Osteoblast (primary cell): Measurements from ENCODE around the gene STARD10. TPM values are rescaled to one million over a fixed set of nuclear protein-coding genes. Genes with fewer than 3 reads are reported as not detected.

Experiments
- DNase-seq: peaks from one replicate; pipeline ENCODE4 v3.0.0; 2011; ENCODE audit warnings: low spot score, mixed read lengths; ENCODE audit not compliant: insufficient read length; ENCODE audit errors: missing footprints
- H2AFZ ChIP-seq: 2 replicates; pipeline ENCODE4 v1.6.0; 2011; ENCODE audit warnings: mild to moderate bottlenecking, low read length
- H3K27ac ChIP-seq: 2 replicates; pipeline ENCODE4 v1.5.1; 2011; ENCODE audit warnings: mild to moderate bottlenecking, low read depth, low read length, moderate library complexity
- H3K27me3 ChIP-seq: 2 replicates; pipeline ENCODE4 v1.6.0; 2012; ENCODE audit warnings: mild to moderate bottlenecking, control low read depth, inconsistent platforms, low read length, moderate library complexity; ENCODE audit not compliant: insufficient read depth
- H3K36me3 ChIP-seq: 2 replicates; pipeline ENCODE4 v1.5.1; 2011; ENCODE audit warnings: mild to moderate bottlenecking, low read length, control low read depth, moderate library complexity; ENCODE audit not compliant: insufficient read depth
- H3K4me1 ChIP-seq: 2 replicates; pipeline ENCODE4 v1.5.1; 2011; ENCODE audit warnings: mild to moderate bottlenecking, low read length, control low read depth, moderate library complexity; ENCODE audit not compliant: insufficient read depth
- H3K4me2 ChIP-seq: 2 replicates; pipeline ENCODE4 v1.6.0; 2011; ENCODE audit warnings: mild to moderate bottlenecking, low read length; ENCODE audit not compliant: insufficient read depth
- H3K4me3 ChIP-seq: fragments of 200-600 bp; sonication (generic); 3 replicates; pipeline ENCODE4 v1.5.1; 2012; ENCODE audit warnings: mild to moderate bottlenecking, low read length, inconsistent platforms; ENCODE audit not compliant: insufficient read depth
- H3K79me2 ChIP-seq: 2 replicates; pipeline ENCODE4 v1.6.0; 2012; ENCODE audit warnings: mild to moderate bottlenecking, low read length, control low read depth, inconsistent platforms; ENCODE audit not compliant: insufficient read depth
- H3K9me3 ChIP-seq: 2 replicates; pipeline ENCODE4 v1.5.1; 2011; ENCODE audit warnings: low read depth, low read length, control low read depth
- H4K20me1 ChIP-seq: 2 replicates; pipeline ENCODE4 v1.6.0; 2012; ENCODE audit warnings: mild to moderate bottlenecking, low read length, control low read depth; ENCODE audit not compliant: insufficient read depth
- total RNA-seq: library from RNA; depleted of rRNA; stranded (reverse); fragments of >200 nt; gene quantifications from 2 replicates; pipeline ENCODE4 v1.2.3, GENCODE V29; 2012
- TF ChIP-seq, protein P1 (sequence below): IDR thresholded peaks from 2 replicates; pipeline ENCODE4 v1.5.1; 2011; ENCODE audit warnings: mild to moderate bottlenecking, low read depth, low read length, moderate library complexity; ENCODE audit errors: extremely low read depth

The STARD10 gene, protein sequence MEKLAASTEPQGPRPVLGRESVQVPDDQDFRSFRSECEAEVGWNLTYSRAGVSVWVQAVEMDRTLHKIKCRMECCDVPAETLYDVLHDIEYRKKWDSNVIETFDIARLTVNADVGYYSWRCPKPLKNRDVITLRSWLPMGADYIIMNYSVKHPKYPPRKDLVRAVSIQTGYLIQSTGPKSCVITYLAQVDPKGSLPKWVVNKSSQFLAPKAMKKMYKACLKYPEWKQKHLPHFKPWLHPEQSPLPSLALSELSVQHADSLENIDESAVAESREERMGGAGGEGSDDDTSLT
- total RNA-seq = 25.3 and 25.7 TPM in 2 replicates

DNA sequence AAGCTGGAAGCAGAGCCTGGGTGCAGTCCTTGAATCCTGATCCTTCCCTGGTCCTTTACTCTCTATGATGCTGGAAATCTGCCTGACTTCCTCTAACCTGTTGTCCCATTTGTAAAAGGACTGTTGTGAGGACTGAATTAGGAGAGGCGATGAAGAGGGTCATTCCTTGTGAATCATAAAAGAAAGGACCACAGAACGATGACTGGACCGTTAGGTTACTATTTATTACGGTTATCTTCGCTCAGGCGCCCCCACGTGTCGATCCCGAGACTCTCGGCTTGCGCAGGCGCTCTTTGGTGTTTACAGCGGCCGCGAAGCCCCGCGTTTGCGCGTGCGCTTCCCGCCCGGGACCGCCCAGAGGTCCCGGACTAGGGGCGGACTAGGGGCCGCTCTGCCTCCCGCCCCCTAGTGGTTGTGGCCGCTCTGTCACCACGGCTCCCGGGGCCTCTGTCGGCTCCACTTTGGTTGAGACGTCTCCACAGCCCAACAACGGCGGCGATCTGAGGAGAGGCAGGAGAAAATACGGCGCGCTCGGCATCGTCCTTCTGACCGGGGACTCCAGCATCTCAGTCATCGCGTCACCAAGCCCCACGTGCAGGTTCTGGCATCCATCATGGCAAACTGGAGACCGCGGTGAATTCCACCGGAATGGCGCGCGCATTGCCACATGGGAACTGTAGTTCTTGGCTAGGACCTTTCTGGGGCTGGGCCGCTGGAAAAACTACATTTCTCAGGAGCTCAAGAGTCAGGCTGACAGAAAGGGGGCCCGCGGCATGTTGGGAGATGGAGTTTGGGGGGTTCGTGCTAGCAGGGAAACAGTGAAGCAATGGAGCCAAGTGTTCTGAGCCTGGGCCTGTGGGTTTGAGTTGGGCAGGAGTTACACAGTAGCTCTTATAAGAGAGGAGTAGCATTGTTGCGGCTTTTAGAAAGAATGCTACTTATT lies at the start of gene STARD10:
Gene STARD10, minus strand, starts transcription at position 623 of the 943 bp plus-strand sequence. CDS start 12,866 bp downstream, outside the sequence.
- no peaks in the 10 kb centered on the region for H3K36me3 ChIP-seq
- H3K4me1 ChIP-seq = peaks cover 33% of the 10 kb centered on the region
- no peaks in the 10 kb centered on the region for H3K27me3 ChIP-seq
- peak within 1 kb of the TSS; percentile 88 for H3K4me3 ChIP-seq
- TF ChIP-seq, protein P1, sequence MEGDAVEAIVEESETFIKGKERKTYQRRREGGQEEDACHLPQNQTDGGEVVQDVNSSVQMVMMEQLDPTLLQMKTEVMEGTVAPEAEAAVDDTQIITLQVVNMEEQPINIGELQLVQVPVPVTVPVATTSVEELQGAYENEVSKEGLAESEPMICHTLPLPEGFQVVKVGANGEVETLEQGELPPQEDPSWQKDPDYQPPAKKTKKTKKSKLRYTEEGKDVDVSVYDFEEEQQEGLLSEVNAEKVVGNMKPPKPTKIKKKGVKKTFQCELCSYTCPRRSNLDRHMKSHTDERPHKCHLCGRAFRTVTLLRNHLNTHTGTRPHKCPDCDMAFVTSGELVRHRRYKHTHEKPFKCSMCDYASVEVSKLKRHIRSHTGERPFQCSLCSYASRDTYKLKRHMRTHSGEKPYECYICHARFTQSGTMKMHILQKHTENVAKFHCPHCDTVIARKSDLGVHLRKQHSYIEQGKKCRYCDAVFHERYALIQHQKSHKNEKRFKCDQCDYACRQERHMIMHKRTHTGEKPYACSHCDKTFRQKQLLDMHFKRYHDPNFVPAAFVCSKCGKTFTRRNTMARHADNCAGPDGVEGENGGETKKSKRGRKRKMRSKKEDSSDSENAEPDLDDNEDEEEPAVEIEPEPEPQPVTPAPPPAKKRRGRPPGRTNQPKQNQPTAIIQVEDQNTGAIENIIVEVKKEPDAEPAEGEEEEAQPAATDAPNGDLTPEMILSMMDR = peak; percentile 96
- no peaks in the 10 kb centered on the region for H3K79me2 ChIP-seq
- H3K27ac ChIP-seq = peak within 1 kb of the TSS; percentile 74
- H3K4me2 ChIP-seq = peak within 1 kb of the TSS; percentile 85
- H2AFZ ChIP-seq = peak within 1 kb of the TSS; percentile 97
- H4K20me1 ChIP-seq = no peaks in the 10 kb centered on the region
- no peaks in the 10 kb centered on the region for H3K9me3 ChIP-seq
- DNase-seq = peak; percentile 99

DNA sequence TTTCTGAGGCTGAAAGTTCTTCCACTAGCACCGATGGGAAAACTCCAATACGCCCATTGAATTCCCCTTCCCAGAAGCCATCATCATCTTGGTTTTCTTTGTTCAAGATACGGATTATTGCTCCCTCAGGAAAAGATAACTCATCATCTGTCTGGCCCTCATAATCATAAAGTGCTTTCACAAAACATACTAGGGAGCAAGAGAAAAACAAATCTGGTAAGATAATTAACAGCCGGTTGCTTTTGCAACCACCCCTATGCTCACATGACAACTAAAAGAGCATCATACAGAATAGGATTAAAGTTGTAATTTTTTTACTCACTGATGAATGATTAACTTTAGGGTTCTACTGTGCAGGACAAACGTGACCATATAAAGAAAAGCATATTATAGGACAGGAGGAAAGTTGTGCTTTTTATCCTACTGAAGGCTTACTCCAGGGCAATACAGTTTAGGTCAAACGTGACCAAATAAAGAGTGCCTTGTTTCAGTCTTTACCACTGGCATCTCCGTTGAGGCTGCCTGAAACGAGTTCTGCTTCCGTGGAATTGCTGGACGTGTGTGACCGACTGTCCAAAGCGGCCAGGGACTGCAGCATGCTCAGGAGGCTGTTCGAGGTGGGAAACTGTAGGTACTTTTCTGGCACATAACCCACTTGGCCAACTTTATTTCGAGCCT lies 48.9 kb upstream of the STARD10 start:
- peak overlapping the region; percentile 27 for H3K4me3 ChIP-seq
- H4K20me1 ChIP-seq = no peaks in the 10 kb centered on the region
- H3K27me3 ChIP-seq = no peaks in the 10 kb centered on the region
- DNase-seq = peak; percentile 46
- TF ChIP-seq, protein P1 = no peak
- no peaks in the 10 kb centered on the region for H3K79me2 ChIP-seq
- H3K4me2 ChIP-seq = peak overlapping the region; percentile 23
- H3K36me3 ChIP-seq = peaks cover 35% of the 10 kb centered on the region
- H2AFZ ChIP-seq = no peak overlapping the region
- H3K27ac ChIP-seq = peak overlapping the region; percentile 87
- peaks cover 72% of the 10 kb centered on the region for H3K4me1 ChIP-seq
- H3K9me3 ChIP-seq = no peaks in the 10 kb centered on the region

DNA sequence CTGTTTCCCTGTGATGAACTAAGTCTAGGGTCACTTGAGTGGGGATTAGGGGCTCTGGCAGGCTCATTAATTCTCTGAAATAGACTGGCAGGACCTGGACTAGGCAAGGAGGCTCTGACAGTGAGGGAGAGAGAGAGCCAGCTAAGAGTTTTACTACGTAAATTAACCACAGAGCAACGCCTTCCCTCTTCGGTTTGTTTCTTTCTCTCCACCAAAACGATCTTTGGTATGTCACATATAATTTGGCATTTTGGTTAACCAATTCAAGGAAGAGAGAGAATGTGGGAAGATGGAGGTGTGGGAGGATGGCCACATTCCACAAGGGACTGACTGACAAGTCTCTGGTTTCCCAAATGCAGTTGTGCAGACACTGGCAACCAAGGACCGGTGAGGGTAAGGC lies 48.3 kb upstream of the STARD10 start:
- peak; percentile 37 for DNase-seq
- Histone ChIP-seq H3K27ac (peak overlapping the region; percentile 87), H3K27me3 (no peaks in the 10 kb centered on the region), H3K4me1 (peaks cover 74% of the 10 kb centered on the region), H3K79me2 (no peaks in the 10 kb centered on the region), H2AFZ (no peak overlapping the region), H3K9me3 (no peaks in the 10 kb centered on the region), H3K4me3 (peak overlapping the region; percentile 27), H4K20me1 (no peaks in the 10 kb centered on the region), H3K36me3 (peaks cover 41% of the 10 kb centered on the region), H3K4me2 (peak overlapping the region; percentile 23)
- TF ChIP-seq, protein P1 = no peak
